SK-N-SH (cell line): ENCODE data around the gene CHEK2. TPM values are rescaled to one million over a fixed set of nuclear protein-coding genes. Genes with fewer than 3 reads are reported as not detected.

Experiments
- CTCF ChIA-PET: fragments of 300-600, 350-600 bp; formaldehyde crosslinking; extraction: SDS; loops from one replicate; lab custom pipeline; 2021; lab: Yijun Ruan, JAX
- POLR2A ChIA-PET: fragments of 350-600 bp; sonication (Branson Sonifier 250); formaldehyde crosslinking; extraction: SDS; loops from one replicate; lab custom pipeline; 2020; ENCODE audit warnings: antibody characterized with exemption, inconsistent platforms; lab: Yijun Ruan, JAX
- DNase-seq: peaks from one replicate; pipeline ENCODE4 v3.0.0; 2012
- H2AFZ ChIP-seq: fragments of 200-600 bp; sonication (generic); 2 replicates; pipeline ENCODE4 v1.8.1; 2016; ENCODE audit warnings: antibody characterized with exemption, mild to moderate bottlenecking, low read depth
- H3F3A ChIP-seq: fragments of 200-600 bp; sonication (generic); replicated peaks from 2 replicates; pipeline ENCODE3; 2016; ENCODE audit warnings: antibody characterized with exemption, mild to moderate bottlenecking; ENCODE audit not compliant: insufficient read depth
- H3K27ac ChIP-seq, 2 experiments: fragments of 200-500 bp in 1 of 2; fragments of 200-600 bp in 1 of 2; sonication (Bioruptor generic) in 1 of 2; sonication (generic), shearing (Covaris generic) in 1 of 2; 2 replicates each; pipeline versions ENCODE4 v1.5.1 to v1.6.1; 2014 to 2016; ENCODE audit warnings: low read depth in 2 of 2, inconsistent platforms in 1 of 2, low read length in 1 of 2, mild to moderate bottlenecking in 1 of 2, mixed read lengths in 1 of 2
- H3K27me3 ChIP-seq: fragments of 200-600 bp; sonication (generic), shearing (Covaris generic); 2 replicates; pipeline ENCODE4 v1.6.1; 2016; ENCODE audit warnings: mixed run types; ENCODE audit not compliant: insufficient read depth
- H3K36me3 ChIP-seq, 2 experiments: fragments of 200-500 bp in 1 of 2; fragments of 200-600 bp in 1 of 2; sonication (Bioruptor generic) in 1 of 2; sonication (generic) in 1 of 2; replicated peaks in 1 of 2; 2 replicates each; pipeline versions ENCODE3 to v1.5.1; 2014 to 2016; ENCODE audit warnings: low read length in 1 of 2, mild to moderate bottlenecking in 1 of 2; ENCODE audit not compliant: insufficient read depth in 2 of 2, control insufficient read depth in 1 of 2
- H3K4me1 ChIP-seq, 2 experiments: fragments of 200-500 bp in 1 of 2; fragments of 200-600 bp in 1 of 2; sonication (Bioruptor generic) in 1 of 2; sonication (generic), shearing (Covaris generic) in 1 of 2; 2 replicates each; pipeline versions ENCODE4 v1.5.1 to v1.6.1; 2014 to 2016; ENCODE audit warnings: low read depth in 1 of 2, low read length in 1 of 2, mixed run types in 1 of 2; ENCODE audit not compliant: insufficient read depth in 2 of 2, control insufficient read depth in 1 of 2
- H3K4me2 ChIP-seq: fragments of 200-600 bp; sonication (generic), shearing (Covaris generic); 2 replicates; pipeline ENCODE4 v1.6.1; 2017; ENCODE audit warnings: mixed run types
- H3K4me3 ChIP-seq, 2 experiments: fragments of 200-500 bp in 1 of 2; fragments of 200-600 bp in 1 of 2; sonication (Bioruptor generic) in 1 of 2; sonication (generic), shearing (Covaris generic) in 1 of 2; 2 replicates each; pipeline versions ENCODE4 v1.5.1 to v1.8.1; 2014 to 2016; ENCODE audit warnings: low read depth in 2 of 2, inconsistent platforms in 1 of 2, low read length in 1 of 2, mild to moderate bottlenecking in 1 of 2, mixed read lengths in 1 of 2, moderate library complexity in 1 of 2
- H3K79me2 ChIP-seq: fragments of 200-600 bp; sonication (generic); 2 replicates; pipeline ENCODE4 v1.8.1; 2017; ENCODE audit warnings: mild to moderate bottlenecking; ENCODE audit not compliant: insufficient read depth
- H3K9ac ChIP-seq: fragments of 200-600 bp; sonication (generic); 2 replicates; pipeline ENCODE4 v1.6.1; 2017; ENCODE audit warnings: mixed run types
- H3K9me2 ChIP-seq: fragments of 200-600 bp; sonication (generic); 2 replicates; pipeline ENCODE4 v1.6.1; 2017; ENCODE audit warnings: mixed run types
- H3K9me3 ChIP-seq: fragments of 200-600 bp; sonication (generic); 2 replicates; pipeline ENCODE4 v1.6.1; 2017; ENCODE audit warnings: mixed run types, mild to moderate bottlenecking, moderate library complexity
- H4K20me1 ChIP-seq: fragments of 200-600 bp; sonication (generic); 2 replicates; pipeline ENCODE4 v1.6.1; 2017; ENCODE audit warnings: mild to moderate bottlenecking, mixed run types; ENCODE audit not compliant: insufficient read depth
- CHD2 ChIP-seq: fragments of 150-350 bp; IDR thresholded peaks from 2 replicates; pipeline ENCODE4 v1.6.1; 2018; ENCODE audit warnings: low read length; ENCODE audit not compliant: partially characterized antibody
- EP300 ChIP-seq, 2 experiments: IDR thresholded peaks; 2 replicates each; pipeline versions ENCODE4 v1.4.0 to v1.6.1; 2012; ENCODE audit warnings: borderline replicate concordance in 1 of 2, low read depth in 1 of 2, low read length in 1 of 2
- FOSL2 ChIP-seq: IDR thresholded peaks from 2 replicates; pipeline ENCODE4 v1.4.0; 2012; ENCODE audit warnings: low read depth, mild to moderate bottlenecking, moderate library complexity, borderline replicate concordance
- FOXJ3 ChIP-seq: sonication (generic); formaldehyde crosslinking; IDR thresholded peaks from 2 replicates; pipeline ENCODE4 v1.5.1; 2020; ENCODE audit warnings: mild to moderate bottlenecking, missing genetic modification reagents
- FOXM1 ChIP-seq: IDR thresholded peaks from 2 replicates; pipeline ENCODE4 v1.4.0; 2012; ENCODE audit warnings: low read depth, mild to moderate bottlenecking
- GABPA ChIP-seq: IDR thresholded peaks from 2 replicates; pipeline ENCODE4 v1.4.0; 2012; ENCODE audit warnings: low read depth, mild to moderate bottlenecking
- MXI1 ChIP-seq: IDR thresholded peaks from 2 replicates; pipeline ENCODE4 v1.6.1; 2012; ENCODE audit warnings: mild to moderate bottlenecking, low read depth, low read length, improper control_type of control experiment
- NRF1 ChIP-seq: IDR thresholded peaks from 2 replicates; pipeline ENCODE4 v1.6.1; 2012; ENCODE audit warnings: low read depth, mild to moderate bottlenecking, low read length
- POLR2AphosphoS5 ChIP-seq: IDR thresholded peaks from 2 replicates; pipeline ENCODE4 v1.6.1; 2012; ENCODE audit warnings: low read depth, low read length
- RAD21 ChIP-seq: IDR thresholded peaks from 2 replicates; pipeline ENCODE4 v1.6.1; 2012; ENCODE audit warnings: mild to moderate bottlenecking, low read length
- RFX5 ChIP-seq: IDR thresholded peaks from 2 replicates; pipeline ENCODE4 v1.6.1; 2012; ENCODE audit warnings: mild to moderate bottlenecking, improper control_type of control experiment, low read length
- RXRA ChIP-seq: IDR thresholded peaks from 2 replicates; pipeline ENCODE4 v1.4.0; 2012; ENCODE audit warnings: low read depth, mild to moderate bottlenecking, borderline replicate concordance
- TCF12 ChIP-seq: IDR thresholded peaks from 2 replicates; pipeline ENCODE4 v1.4.0; 2012
- TEAD4 ChIP-seq: IDR thresholded peaks from 2 replicates; pipeline ENCODE4 v1.4.0; 2012; ENCODE audit warnings: mild to moderate bottlenecking, borderline replicate concordance; ENCODE audit not compliant: insufficient read depth
- WGBS: methylation state at CpG from one replicate; pipeline ENCODE4 v1.1.6; 2017; ENCODE audit warnings: low lambda C conversion rate; 5-methylcytosine and 5-hydroxymethylcytosine counted together
- polyA plus RNA-seq, 3 experiments: library from polyadenylated mRNA; depleted of rRNA; stranded (reverse); fragments of >200 nt; gene quantifications; 2 replicates each; pipeline ENCODE4 v1.2.3, GENCODE V29; 2012
- TF ChIP-seq, protein P1 (sequence below): IDR thresholded peaks from 2 replicates; pipeline ENCODE4; 2012
- TF ChIP-seq, protein P2 (sequence below): fragments of 150-350 bp; IDR thresholded peaks from 2 replicates; pipeline ENCODE4 v1.6.1; 2017; ENCODE audit warnings: antibody characterized with exemption, low read length, low read depth, borderline replicate concordance
- TF ChIP-seq, protein P3 (sequence below): IDR thresholded peaks from 2 replicates; pipeline ENCODE4 v1.4.0; 2012; ENCODE audit warnings: low read depth, borderline replicate concordance
- TF ChIP-seq, protein P4 (sequence below): fragments of 150-350 bp; IDR thresholded peaks from 2 replicates; pipeline ENCODE4 v1.6.1; 2016; ENCODE audit warnings: mild to moderate bottlenecking, low read depth, low read length
- TF ChIP-seq, protein P5 (sequence below): IDR thresholded peaks from 2 replicates; pipeline ENCODE4 v1.4.0; 2012; ENCODE audit warnings: low read depth

Gene CHEK2
- polyA plus RNA-seq, 1 of the 3 experiments (the other 2 are of a cell fraction) = 12.0 TPM

DNA sequence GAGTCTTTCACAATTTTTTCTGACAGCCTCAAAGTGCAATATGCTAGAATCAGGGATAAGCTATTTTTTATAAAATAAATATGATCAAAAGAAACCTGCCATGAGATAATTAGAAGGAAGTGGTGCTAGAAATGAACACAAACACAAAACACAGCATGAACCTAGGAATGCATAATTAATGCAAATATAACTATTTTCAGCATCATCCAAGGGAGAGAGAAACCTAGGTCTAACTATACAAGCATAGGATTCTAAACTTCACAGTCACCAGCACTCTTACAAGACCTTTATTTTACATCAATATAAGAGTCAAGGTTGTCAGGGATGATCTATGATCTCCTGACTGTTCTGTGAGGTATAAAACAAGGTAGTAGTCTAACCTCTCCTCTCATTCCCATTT lies 91.2 kb downstream of the CHEK2 start:
- POLR2A ChIA-PET = no interaction called here
- Histone ChIP-seq H3K9ac (no peak overlapping the region), H3F3A (no peaks in the 10 kb centered on the region), H3K27ac (no peak overlapping the region), H3K4me3 (no peak overlapping the region), H3K27me3 (no peaks in the 10 kb centered on the region), H4K20me1 (no peaks in the 10 kb centered on the region), H3K9me3 (no peaks in the 10 kb centered on the region), H3K9me2 (no peaks in the 10 kb centered on the region), H3K79me2 (peaks cover 14% of the 10 kb centered on the region), H3K36me3 (peaks cover 0 to 6% of the 10 kb centered on the region in 2 experiments), H2AFZ (no peak overlapping the region), H3K4me2 (no peak overlapping the region), H3K4me1 (no peaks in the 10 kb centered on the region)
- CTCF ChIA-PET = interaction anchor here (0.8 kb wide), 1 partner anchor 225 kb away, joined by 3 read pairs; no protein-coding TSS in a partner anchor
- no peak for DNase-seq
- TF ChIP-seq CHD2 (no peak), GABPA (no peak), FOXJ3 (CRISPR knock-in tag) (no peak), MXI1 (no peak), RAD21 (no peak), RXRA (no peak), TEAD4 (no peak), FOSL2 (no peak)
- TF ChIP-seq, protein P1, sequence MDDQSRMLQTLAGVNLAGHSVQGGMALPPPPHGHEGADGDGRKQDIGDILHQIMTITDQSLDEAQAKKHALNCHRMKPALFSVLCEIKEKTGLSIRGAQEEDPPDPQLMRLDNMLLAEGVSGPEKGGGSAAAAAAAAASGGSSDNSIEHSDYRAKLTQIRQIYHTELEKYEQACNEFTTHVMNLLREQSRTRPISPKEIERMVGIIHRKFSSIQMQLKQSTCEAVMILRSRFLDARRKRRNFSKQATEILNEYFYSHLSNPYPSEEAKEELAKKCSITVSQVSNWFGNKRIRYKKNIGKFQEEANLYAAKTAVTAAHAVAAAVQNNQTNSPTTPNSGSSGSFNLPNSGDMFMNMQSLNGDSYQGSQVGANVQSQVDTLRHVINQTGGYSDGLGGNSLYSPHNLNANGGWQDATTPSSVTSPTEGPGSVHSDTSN = no peak
- TF ChIP-seq, protein P2, sequence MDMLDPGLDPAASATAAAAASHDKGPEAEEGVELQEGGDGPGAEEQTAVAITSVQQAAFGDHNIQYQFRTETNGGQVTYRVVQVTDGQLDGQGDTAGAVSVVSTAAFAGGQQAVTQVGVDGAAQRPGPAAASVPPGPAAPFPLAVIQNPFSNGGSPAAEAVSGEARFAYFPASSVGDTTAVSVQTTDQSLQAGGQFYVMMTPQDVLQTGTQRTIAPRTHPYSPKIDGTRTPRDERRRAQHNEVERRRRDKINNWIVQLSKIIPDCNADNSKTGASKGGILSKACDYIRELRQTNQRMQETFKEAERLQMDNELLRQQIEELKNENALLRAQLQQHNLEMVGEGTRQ = no peak

DNA sequence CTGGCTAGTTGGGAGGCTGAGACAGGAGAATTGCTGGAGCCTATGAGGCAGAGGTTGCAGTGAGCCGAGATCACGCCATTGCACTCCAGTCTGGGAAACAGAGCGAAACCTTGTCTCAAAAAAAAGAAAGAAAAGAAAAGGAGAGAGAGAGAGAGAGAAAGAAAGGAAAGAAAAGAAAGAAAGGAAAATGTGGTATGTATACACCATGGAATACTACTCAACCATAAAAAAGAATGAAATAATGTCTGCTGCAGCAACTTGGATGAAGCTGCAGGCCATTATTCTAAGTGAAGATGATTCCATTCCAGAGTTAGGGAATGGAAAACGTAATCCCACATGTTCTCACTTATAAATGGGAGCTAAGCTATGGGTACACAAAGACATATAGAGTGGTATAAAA lies 92.8 kb downstream of the CHEK2 start:
- DNase-seq = no peak
- H3K4me3 ChIP-seq = no peak overlapping the region
- no peak overlapping the region for H2AFZ ChIP-seq
- H3K9me3 ChIP-seq = no peaks in the 10 kb centered on the region
- no peaks in the 10 kb centered on the region for H3K27me3 ChIP-seq
- H3F3A ChIP-seq = no peaks in the 10 kb centered on the region
- no peak overlapping the region for H3K4me2 ChIP-seq
- no peaks in the 10 kb centered on the region for H4K20me1 ChIP-seq
- H3K9me2 ChIP-seq = no peaks in the 10 kb centered on the region
- H3K79me2 ChIP-seq = peaks cover 19% of the 10 kb centered on the region
- WGBS = 97% methylated on average over 4 of the region's 4 CpGs
- TF ChIP-seq RFX5 = no peak
- TF ChIP-seq, protein P3, sequence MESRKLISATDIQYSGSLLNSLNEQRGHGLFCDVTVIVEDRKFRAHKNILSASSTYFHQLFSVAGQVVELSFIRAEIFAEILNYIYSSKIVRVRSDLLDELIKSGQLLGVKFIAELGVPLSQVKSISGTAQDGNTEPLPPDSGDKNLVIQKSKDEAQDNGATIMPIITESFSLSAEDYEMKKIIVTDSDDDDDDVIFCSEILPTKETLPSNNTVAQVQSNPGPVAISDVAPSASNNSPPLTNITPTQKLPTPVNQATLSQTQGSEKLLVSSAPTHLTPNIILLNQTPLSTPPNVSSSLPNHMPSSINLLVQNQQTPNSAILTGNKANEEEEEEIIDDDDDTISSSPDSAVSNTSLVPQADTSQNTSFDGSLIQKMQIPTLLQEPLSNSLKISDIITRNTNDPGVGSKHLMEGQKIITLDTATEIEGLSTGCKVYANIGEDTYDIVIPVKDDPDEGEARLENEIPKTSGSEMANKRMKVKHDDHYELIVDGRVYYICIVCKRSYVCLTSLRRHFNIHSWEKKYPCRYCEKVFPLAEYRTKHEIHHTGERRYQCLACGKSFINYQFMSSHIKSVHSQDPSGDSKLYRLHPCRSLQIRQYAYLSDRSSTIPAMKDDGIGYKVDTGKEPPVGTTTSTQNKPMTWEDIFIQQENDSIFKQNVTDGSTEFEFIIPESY = no peak
- TF ChIP-seq MXI1 = no peak
- TF ChIP-seq FOXM1 = no peak
- TF ChIP-seq RXRA = no peak
- TF ChIP-seq CHD2 = no peak
- no peak for TF ChIP-seq FOXJ3 (CRISPR knock-in tag)
- TF ChIP-seq RAD21 = no peak
- TF ChIP-seq, protein P4, sequence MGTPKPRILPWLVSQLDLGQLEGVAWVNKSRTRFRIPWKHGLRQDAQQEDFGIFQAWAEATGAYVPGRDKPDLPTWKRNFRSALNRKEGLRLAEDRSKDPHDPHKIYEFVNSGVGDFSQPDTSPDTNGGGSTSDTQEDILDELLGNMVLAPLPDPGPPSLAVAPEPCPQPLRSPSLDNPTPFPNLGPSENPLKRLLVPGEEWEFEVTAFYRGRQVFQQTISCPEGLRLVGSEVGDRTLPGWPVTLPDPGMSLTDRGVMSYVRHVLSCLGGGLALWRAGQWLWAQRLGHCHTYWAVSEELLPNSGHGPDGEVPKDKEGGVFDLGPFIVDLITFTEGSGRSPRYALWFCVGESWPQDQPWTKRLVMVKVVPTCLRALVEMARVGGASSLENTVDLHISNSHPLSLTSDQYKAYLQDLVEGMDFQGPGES = no peak
- TF ChIP-seq, protein P5, sequence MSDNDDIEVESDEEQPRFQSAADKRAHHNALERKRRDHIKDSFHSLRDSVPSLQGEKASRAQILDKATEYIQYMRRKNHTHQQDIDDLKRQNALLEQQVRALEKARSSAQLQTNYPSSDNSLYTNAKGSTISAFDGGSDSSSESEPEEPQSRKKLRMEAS = no peak
- no peak for TF ChIP-seq EP300 (IDR thresholded peaks at IDR 0.05; ENCODE audit: borderline replicate concordance in 1 of 2, low read depth in 1 of 2, low read length in 1 of 2)
- no peak for TF ChIP-seq TEAD4
- no peak for TF ChIP-seq TCF12
- no peak for TF ChIP-seq NRF1
- TF ChIP-seq POLR2AphosphoS5 = no peak
- ChIA-PET POLR2A (no interaction called here), CTCF (no interaction called here)
- no peak overlapping the region for H3K9ac ChIP-seq
- H3K36me3 ChIP-seq = peaks cover 0 to 6% of the 10 kb centered on the region in 2 experiments
- H3K4me1 ChIP-seq = no peaks in the 10 kb centered on the region
- no peak overlapping the region for H3K27ac ChIP-seq
